ENCODE results near the gene PA2G4.
"Not testable (repeated sequence)": the region's sequence is repeated elsewhere in the genome, so short reads cannot be mapped to it uniquely, and the experiment has no call there.

The PA2G4 gene

DNA sequence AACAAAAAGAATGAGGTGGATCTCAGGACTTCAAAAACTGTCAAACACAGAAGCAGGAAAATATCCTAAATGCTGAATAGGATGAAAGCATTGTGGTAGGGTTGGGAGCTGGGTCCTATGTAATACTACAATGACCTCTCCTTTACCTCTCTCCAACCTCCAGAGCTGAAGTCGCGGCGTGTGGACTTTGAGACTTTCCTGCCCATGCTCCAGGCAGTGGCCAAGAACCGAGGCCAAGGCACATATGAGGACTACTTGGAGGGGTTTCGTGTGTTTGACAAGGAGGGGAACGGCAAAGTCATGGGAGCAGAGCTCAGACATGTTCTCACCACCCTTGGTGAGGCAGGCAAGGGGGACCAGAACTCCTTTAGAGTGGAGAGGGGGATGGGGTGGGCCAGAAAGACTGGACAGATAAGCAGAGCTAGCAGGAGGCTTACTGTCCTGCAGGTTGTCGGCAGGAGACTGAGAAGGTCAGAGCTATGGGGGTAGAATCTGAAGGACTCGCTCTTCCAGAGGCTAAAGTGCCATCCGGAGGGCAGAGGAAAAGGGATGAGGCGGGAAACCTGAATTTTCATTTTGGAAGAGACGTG lies 51.0 kb downstream of the PA2G4 start:
- DNase-seq, result no peak

DNA sequence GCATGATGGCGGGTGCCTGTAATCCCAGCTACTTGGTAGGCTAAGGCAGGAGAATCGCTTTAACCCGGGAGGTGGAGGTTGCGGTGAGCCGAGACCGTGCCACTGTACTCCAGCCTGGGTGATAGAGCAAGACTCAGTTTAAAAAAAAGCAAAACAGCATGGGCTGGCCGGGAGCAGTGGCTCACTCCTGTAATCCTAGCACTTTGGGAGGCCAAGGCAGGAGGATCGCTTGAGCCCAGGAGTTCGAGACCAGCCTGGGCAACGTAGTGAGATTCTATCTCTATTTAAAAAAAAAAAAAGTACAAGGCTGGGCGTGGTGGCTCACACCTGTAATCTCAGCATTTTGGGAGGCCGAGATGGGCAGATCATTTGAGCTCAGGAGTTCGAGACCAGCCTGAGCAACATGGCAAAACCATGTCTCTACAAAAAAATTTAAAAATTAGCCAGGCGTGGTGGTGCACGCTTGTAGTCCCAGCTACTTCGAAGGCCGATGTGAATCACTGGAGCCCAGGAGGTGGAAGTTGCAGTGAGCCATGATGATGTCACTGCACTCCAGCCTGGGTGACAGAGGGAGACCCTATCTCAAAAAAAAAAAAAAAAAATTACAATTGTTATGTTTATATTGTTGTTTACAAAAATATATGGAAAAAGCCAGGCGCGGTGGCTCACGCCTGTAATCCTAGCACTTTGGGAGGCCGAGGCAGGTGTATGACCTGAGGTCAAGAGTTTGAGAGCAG lies 52.3 kb downstream of the PA2G4 start:
- DNase-seq, result not testable (repeated sequence)

DNA sequence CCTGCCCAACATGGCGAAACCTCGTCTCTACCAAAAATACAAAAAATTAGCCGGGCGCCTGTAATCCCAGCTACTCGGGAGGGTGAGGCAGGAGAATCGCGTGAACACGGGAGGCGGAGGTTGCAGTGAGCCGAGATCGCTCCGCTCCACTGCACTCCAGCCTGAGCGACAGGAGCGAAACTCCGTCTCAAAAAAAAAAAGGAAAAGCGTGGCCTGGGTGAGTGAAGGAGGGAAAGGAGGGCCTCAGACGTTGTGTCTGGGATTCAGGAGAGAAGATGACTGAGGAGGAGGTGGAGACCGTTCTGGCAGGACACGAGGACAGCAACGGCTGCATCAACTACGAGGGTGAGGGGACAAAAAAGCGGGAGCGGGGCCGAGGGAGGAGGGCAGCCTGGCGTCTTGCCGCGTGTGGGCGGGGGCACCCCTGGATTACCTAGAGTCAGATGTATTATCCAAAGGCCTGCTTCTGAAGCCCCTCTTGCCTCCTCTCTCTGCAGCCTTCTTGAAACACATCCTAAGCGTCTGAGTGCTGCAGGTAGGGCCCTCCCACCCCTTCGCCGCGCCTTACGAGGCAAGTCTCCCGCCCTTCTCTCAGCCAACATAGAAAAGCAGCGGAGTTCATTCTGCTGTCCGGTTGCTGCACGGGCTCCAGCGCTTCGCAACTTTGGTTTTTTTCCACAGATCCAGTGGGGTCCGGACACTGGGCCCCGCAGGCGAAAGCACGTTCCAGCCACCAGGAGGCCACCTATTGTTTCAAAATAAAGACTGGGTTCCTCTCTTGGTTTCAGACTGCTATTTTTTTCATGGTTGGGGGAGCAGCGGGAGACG lies 53.1 kb downstream of the PA2G4 start:
- DNase-seq, result peak; percentile 39

DNA sequence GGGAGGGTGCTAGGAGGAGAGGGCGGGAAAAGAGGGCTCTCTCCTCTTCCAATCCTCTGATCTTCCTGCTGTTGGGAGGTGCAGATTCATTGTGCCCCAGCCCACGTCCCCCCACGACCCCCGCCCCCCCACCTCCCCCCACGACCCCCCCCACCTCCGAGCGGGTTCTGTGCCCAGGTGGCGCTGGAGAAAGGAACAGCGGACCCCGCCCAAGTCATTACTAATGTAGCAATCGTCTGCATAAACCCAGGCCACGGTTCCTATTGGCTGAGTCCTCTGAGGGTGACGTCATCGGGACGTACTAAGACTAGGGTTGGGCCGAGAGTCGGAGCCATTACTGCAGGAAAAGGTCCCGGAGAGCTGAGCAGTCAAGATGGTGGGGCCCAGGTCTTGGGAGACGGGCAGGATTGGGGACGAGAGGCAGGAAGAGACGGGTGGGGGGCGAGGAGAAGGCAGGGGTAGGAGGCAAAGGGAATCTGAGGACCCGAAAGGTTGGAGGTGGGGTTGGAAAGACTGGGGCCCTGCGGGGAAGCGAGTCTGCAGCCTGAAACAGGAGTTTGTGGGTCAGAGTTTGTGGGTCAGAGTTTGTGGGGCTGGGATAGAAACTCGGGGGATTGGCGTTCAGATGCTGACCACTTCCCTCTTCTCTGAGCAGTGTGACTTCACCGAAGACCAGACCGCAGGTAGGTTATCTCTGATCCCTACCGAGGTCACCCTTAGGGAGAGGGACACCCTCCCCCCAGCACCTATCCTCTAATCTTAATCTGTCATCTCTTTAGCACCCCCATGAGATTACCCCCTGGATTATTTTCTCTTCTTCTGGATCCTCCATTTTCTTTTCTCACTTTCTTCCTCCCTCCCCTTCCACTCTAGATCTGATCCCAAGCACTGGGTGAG lies 53.9 kb downstream of the PA2G4 start, which contains the start of gene MYL6:
MYL6 (plus strand) TSS at position 331 of the 897 bp plus-strand sequence; CDS start at position 374, 43 bp downstream.
- peak; percentile 79 for DNase-seq

DNA sequence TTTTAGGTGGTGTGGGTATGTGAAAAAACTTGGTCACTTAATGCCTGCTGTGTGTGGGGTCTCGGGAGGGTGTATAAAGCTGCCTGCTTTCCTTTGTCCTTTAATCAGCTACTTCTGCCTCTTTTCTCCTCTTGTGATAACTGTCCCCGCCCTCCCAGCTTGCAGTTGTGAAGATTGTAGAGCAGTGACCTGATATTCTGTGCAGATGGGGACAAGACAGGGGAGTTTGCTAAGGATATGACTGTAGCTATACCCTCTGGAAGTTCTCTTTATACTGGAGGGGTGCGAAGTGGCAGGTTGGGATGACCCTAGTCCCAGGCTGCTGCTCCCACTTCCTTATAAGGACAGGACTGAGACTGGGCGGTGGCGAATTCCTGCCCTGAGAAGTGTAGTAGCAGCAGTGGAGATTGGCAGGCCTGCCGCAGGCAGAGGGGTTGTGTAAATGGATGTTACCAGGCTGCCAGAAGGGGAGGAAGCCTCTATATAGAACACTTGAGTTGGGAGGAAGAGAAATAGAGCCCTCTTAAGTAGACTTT lies 54.6 kb downstream of the PA2G4 start:
- DNase-seq, result no peak

DNA sequence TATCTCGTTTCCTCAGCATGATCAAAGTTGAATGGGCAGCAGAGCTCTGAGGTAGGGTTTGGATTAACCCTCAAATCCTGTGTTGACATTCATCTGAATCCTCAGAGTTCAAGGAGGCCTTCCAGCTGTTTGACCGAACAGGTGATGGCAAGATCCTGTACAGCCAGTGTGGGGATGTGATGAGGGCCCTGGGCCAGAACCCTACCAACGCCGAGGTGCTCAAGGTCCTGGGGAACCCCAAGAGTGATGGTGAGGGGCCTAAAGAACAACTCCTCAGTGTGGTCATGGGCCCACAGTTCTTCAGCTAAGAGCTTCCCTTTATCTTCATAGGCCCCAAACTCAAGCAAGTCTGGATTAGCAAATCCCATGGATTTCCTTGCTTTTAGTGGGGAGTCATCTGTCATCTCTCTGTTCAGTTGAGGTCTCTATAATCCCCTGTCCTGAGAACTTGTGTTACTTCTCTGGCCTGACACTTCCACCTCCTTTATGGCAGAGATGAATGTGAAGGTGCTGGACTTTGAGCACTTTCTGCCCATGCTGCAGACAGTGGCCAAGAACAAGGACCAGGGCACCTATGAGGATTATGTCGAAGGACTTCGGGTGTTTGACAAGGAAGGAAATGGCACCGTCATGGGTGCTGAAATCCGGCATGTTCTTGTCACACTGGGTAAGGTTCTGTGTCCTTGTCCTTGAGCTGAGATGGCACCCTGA lies 55.3 kb downstream of the PA2G4 start:
- DNase-seq, result no peak

DNA sequence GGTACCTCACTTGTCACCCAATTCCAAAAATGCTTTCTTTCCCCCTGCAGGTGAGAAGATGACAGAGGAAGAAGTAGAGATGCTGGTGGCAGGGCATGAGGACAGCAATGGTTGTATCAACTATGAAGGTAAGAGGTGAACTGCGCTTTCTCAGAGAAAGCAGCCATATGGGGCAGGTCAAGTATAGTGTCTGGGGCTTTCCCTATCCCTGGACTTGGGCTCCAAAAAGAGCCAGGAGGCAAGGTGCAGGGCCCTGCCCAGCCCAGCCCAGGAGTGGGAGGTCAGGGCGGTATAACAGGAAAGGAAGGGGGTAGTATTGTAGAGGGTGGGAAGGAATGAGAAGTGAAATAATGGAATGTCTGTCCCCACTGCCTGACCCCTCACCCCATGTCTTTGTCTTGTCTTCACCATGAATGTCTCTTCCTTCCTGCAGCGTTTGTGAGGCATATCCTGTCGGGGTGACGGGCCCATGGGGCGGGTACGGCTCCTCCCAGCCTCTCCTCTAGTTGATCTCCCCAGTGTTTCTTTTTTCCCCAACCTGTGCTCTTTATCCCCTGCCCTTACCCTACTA lies 55.9 kb downstream of the PA2G4 start:
- peak; percentile 43 for DNase-seq

DNA sequence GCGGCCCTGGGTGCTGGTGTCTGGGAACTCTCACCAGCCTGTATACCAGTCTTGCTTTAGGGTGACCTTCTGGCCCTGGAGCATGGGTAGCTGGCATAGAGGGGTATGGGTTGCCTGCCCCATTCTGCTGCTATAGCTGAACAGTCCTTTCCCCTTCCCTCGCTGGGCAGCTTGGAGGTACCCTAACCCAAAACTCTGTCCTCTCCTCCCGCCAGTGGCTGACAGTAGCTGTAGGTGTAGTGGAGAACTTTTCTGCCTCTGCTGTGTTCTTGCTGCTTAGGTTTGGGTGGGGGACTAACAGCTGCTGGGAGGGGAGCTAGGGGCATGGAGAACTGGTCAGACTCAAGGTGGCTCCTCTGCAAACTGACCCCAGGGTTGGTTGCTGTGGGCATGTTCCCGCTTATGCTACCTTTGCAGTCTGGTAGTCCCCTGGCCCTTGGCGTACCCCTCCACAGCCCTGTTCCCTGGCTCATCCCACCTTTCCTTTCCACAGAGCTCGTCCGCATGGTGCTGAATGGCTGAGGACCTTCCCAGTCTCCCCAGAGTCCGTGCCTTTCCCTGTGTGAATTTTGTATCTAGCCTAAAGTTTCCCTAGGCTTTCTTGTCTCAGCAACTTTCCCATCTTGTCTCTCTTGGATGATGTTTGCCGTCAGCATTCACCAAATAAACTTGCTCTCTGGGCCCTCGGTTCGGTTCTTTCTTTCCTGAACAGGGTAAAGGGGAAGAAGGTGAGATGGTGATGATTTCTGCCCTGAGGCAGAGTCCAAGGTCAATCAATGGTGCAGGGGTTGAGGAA lies 56.7 kb downstream of the PA2G4 start:
- no peak for DNase-seq

DNA sequence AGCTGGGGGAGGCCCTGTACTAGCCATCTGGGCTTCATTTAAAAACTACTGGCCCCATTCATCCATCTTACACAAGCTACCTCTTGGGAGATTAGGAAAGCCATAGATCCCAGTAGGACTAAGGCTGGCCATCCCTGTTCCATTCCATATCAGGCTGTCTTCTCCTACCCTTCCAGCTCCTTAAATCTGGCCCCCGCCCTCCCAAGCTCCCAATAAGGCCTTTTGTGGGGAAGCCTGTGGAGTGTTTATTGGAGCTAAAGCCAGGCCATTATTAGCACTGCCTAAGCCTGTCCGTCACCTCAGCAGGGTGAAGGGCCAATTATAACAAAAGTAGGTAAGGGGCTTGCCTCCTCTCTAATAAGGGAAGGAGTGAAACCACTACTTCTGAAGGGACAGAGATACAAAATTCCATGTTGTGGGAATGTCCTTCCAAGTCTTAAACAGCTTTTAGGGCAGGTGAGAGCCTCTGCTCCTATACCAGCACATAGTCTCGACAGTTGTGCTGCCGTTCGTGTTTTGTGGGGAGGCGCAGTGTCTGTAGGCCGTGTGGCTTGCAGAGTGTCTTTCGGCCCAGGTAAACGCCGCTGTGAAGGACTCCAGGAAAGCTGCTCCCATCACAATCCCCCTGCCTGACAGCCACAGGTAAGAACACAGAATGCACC lies 57.5 kb downstream of the PA2G4 start:
- DNase-seq, result no peak

DNA sequence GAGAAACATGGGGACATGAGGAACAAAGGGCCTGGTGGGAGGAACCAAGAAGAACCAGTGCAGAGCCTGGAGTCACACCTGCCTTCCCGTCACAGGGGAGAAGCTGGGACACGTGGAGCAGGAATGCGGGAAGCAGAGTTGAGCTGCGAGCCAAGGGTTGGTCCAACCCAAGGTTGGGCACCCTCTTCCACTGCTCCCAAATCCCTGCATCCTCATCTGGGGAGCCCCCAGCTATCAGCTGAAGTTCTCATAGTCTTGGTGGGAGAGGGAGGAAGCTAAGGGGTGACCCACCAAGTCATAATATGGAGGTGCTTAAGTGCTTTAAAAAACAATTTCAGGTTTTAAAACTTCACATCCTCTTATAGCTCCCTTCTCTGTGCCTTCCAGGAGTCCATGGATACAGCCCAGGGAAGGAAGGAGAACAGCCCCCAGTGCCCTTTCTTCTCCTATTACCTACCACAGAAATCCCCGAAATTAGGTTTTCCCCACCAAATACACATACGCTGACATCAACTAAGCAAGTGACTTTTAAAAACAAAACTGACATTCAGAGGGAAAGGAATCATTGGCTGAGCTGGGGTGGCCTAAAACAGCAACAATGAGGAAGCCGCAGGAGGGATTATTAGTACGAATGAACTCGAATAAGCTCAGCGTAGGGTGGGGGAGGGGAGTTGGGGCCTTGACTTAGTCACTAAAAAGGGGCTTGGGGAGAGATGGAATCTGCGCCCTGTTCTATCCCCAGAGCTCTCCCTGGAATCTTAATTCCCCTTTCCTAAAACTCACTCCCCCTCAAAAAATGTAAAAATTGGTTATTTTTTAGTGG lies 58.3 kb downstream of the PA2G4 start:
- DNase-seq, result no peak

Measured in stimulated activated CD4-positive, alpha-beta T cell treated with anti-CD3 and anti-CD28 coated beads, Interleukin-12 subunit alpha, Interleukin-12 subunit beta, amount 100 ng/mL, for 4 hours (primary cell).